Heart left ventricle (tissue), 13 donors: Measurements from ENCODE around the gene FANCE.

Source experiments
- CTCF ChIP-seq, 12 donors: fragments of 200-600 bp; sonication (generic) in 4 of 12; IDR thresholded peaks; one replicate each; pipeline versions ENCODE4 v1.5.0 to v1.8.0; 2018 to 2022; ENCODE audit warnings: antibody characterized with exemption in 12 of 12, mild to moderate bottlenecking in 5 of 12
- POLR2A ChIP-seq, 2 donors: fragments of 450-650 bp; IDR thresholded peaks; one replicate each; pipeline ENCODE4 v1.6.1; 2017; ENCODE audit warnings: antibody characterized with exemption in 2 of 2, mild to moderate bottlenecking in 2 of 2, moderate library complexity in 2 of 2
- donor health status: ischemic (EF 13 %, LVEDD 7.1; RV severe dilation, severe dysfunction).
- donor health status: DM: no; HTN: yes; CAD: no.
- donor health status: DM: no; HTN: no; CAD: no.
- donor health status: ischemic (EF 25% LVEDD 6.9; RV normal size, moderate dysfunction).
- donor health status: ischemic (EF 25% LVEDD 5.7; RV mildly dilated, moderate dysfunction).
- donor health status: ischemic (EF 35%, LVEDD 5.7; RV mildly dilated, moderate dysfunction).
- donor health status: nonischemic (EF 11% LVEDD 7.7; RV severe dilation, severe dysfunction).
- donor health status: DM: yes; HTN: yes; CAD: no.
- donor health status: PGD.
- donor health status: ischemic (EF 29% LVEDD 5.4; RV normal size, mild dysfunction).
- donor health status: nonischemic (EF 23%, LVEDD 6.1; RV moderate dilation, normal function).

- no peak for TF ChIP-seq CTCF (IDR thresholded peaks at IDR 0.05)
- TF ChIP-seq POLR2A (IDR thresholded peaks at IDR 0.05): no peak
Measured at GRCh38 chr6:35425284-35425683, 26.9 kb upstream of the FANCE start.
